GM12801 (cell line): Measurements from ENCODE around the gene VGLL4.

Experiments
- CTCF ChIP-seq: IDR thresholded peaks from one replicate; pipeline ENCODE4 v1.5.1; 2011; ENCODE audit warnings: control low read depth; ENCODE audit not compliant: insufficient read length; ENCODE audit errors: extremely low read depth

The VGLL4 gene

GRCh38 chr3:11643605-11644087 is at the start of gene VGLL4:
TSS of gene VGLL4 (minus strand) at chr3:11643915. CDS start at chr3:11643518, 397 bp downstream.
- TF ChIP-seq CTCF = no peak

- TF ChIP-seq CTCF = no peak
These were observed 48.8 kb upstream of the VGLL4 start for GRCh38 chr3:11692532-11692813.

GRCh38 chr3:11691767-11692531 is 48.2 kb upstream of the VGLL4 start:
- TF ChIP-seq CTCF = no peak

- no peak for TF ChIP-seq CTCF
These were observed 47.4 kb upstream of the VGLL4 start for GRCh38 chr3:11690863-11691766.

- TF ChIP-seq CTCF = no peak
These were observed 46.0 kb upstream of the VGLL4 start for GRCh38 chr3:11689749-11690148.

GRCh38 chr3:11680509-11680908 is 36.8 kb upstream of the VGLL4 start:
- no peak for TF ChIP-seq CTCF

GRCh38 chr3:11679964-11680363 is 36.2 kb upstream of the VGLL4 start:
- no peak for TF ChIP-seq CTCF
